ENCODE measurements around the gene PITPNM3.

DNA sequence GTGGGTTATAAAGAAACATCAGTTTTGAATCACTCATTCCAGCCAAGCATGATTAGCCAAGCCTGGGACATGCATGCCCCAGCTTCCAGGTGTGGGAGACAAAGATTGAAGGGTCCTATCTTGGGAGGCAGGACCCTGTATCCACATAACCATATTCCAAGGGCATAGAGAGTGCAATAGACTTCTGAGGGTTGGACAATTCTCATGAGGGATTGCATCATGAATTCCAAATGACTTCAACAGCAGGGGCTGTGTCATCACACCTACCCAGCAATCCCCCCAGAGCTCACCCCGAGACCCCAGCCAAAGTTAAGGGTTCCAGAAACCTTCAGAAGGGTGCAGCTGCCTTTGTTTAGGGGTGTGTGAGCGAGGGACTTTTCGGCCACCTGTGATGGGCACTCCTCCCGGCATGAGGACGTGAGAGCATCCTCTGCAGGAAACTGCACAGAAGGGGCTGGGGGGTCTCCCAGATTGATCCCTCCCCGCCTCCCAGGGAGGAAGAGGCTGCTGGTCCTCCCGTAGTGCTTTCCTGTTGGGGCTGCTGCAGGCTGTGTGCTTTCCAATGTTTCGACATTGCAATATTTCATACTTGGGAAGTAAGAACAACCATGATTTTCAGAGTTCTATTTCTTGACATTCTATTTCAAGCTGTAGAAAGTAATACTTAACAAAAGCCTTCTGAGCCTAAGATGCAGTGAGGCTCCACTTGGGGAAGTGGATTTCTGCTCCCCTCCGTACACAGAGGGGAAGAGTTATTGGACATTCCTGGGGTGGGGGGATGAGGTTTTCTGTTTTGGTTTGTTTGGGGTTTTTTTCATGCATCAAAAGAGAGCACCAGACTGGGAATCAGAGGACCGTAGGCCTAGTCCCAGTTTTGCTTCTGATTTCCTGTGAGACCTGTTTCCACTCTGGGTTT is 13.3 kb upstream of the PITPNM3 start:
- TF ChIP-seq ZFP3 (CRISPR knock-in tag; IDR thresholded peaks at IDR 0.05), result no peak
- TF ChIP-seq, protein P1, sequence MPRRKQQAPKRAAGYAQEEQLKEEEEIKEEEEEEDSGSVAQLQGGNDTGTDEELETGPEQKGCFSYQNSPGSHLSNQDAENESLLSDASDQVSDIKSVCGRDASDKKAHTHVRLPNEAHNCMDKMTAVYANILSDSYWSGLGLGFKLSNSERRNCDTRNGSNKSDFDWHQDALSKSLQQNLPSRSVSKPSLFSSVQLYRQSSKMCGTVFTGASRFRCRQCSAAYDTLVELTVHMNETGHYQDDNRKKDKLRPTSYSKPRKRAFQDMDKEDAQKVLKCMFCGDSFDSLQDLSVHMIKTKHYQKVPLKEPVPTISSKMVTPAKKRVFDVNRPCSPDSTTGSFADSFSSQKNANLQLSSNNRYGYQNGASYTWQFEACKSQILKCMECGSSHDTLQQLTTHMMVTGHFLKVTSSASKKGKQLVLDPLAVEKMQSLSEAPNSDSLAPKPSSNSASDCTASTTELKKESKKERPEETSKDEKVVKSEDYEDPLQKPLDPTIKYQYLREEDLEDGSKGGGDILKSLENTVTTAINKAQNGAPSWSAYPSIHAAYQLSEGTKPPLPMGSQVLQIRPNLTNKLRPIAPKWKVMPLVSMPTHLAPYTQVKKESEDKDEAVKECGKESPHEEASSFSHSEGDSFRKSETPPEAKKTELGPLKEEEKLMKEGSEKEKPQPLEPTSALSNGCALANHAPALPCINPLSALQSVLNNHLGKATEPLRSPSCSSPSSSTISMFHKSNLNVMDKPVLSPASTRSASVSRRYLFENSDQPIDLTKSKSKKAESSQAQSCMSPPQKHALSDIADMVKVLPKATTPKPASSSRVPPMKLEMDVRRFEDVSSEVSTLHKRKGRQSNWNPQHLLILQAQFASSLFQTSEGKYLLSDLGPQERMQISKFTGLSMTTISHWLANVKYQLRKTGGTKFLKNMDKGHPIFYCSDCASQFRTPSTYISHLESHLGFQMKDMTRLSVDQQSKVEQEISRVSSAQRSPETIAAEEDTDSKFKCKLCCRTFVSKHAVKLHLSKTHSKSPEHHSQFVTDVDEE (CRISPR knock-in tag; IDR thresholded peaks at IDR 0.05), result no peak
- no peak for TF ChIP-seq OSR1 (CRISPR knock-in tag; IDR thresholded peaks at IDR 0.05)
- TF ChIP-seq TCF4 (CRISPR knock-in tag; IDR thresholded peaks at IDR 0.05; ENCODE audit: borderline replicate concordance), result no peak
- no peak for TF ChIP-seq CSDC2 (CRISPR knock-in tag; IDR thresholded peaks at IDR 0.05)
- no peak for TF ChIP-seq RARB (CRISPR knock-in tag; IDR thresholded peaks at IDR 0.05)
- TF ChIP-seq, protein P2, sequence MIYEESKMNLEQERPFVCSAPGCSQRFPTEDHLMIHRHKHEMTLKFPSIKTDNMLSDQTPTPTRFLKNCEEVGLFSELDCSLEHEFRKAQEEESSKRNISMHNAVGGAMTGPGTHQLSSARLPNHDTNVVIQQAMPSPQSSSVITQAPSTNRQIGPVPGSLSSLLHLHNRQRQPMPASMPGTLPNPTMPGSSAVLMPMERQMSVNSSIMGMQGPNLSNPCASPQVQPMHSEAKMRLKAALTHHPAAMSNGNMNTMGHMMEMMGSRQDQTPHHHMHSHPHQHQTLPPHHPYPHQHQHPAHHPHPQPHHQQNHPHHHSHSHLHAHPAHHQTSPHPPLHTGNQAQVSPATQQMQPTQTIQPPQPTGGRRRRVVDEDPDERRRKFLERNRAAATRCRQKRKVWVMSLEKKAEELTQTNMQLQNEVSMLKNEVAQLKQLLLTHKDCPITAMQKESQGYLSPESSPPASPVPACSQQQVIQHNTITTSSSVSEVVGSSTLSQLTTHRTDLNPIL (CRISPR knock-in tag; IDR thresholded peaks at IDR 0.05; ENCODE audit: low read depth), result no peak
- TF ChIP-seq ESRRG (CRISPR knock-in tag; IDR thresholded peaks at IDR 0.05), result no peak
- TF ChIP-seq ZNF70 (CRISPR knock-in tag; IDR thresholded peaks at IDR 0.05), result no peak
- TF ChIP-seq, protein P3, sequence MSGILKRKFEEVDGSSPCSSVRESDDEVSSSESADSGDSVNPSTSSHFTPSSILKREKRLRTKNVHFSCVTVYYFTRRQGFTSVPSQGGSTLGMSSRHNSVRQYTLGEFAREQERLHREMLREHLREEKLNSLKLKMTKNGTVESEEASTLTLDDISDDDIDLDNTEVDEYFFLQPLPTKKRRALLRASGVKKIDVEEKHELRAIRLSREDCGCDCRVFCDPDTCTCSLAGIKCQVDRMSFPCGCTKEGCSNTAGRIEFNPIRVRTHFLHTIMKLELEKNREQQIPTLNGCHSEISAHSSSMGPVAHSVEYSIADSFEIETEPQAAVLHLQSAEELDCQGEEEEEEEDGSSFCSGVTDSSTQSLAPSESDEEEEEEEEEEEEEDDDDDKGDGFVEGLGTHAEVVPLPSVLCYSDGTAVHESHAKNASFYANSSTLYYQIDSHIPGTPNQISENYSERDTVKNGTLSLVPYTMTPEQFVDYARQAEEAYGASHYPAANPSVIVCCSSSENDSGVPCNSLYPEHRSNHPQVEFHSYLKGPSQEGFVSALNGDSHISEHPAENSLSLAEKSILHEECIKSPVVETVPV (CRISPR knock-in tag; IDR thresholded peaks at IDR 0.05), result no peak
- TF ChIP-seq PPARA (CRISPR knock-in tag; IDR thresholded peaks at IDR 0.05; ENCODE audit: borderline replicate concordance), result no peak
- no peak for TF ChIP-seq ARNTL (CRISPR knock-in tag; IDR thresholded peaks at IDR 0.05; ENCODE audit: borderline replicate concordance, low read depth)
- TF ChIP-seq ZNF565 (CRISPR knock-in tag; conservative IDR thresholded peaks at IDR 0.05; ENCODE audit: low read depth), result no peak
- TF ChIP-seq ZC3H10 (CRISPR knock-in tag; IDR thresholded peaks at IDR 0.05), result no peak

Measured in SK-N-SH treated with all-trans-retinoic acid at 6 μM for 48 hours (cell line).